GM18907 (cell line): ENCODE results near the gene NMD3.

Source experiments
- ATAC-seq: cut with Tn5 transposase; IDR thresholded peaks from one replicate; pipeline ENCODE4 v1.9.1; 2021; ENCODE audit warnings: mild to moderate bottlenecking, moderate library complexity; ENCODE audit not compliant: unreplicated experiment

NMD3 gene

GRCh38 chr3:161230621-161231171 is 9.6 kb downstream of the NMD3 start:
- no peak for ATAC-seq

- ATAC-seq = no peak
Measured at GRCh38 chr3:161231861-161232260, 10.8 kb downstream of the NMD3 start.

GRCh38 chr3:161233557-161233956 is 12.4 kb downstream of the NMD3 start:
- ATAC-seq = no peak

GRCh38 chr3:161236240-161236639 is 15.1 kb downstream of the NMD3 start:
- no peak for ATAC-seq

- no peak for ATAC-seq
Measured at GRCh38 chr3:161239700-161240099, 18.6 kb downstream of the NMD3 start.

- no peak for ATAC-seq
Measured at GRCh38 chr3:161244538-161244937, 23.4 kb downstream of the NMD3 start.

- no peak for ATAC-seq
Measured at GRCh38 chr3:161247049-161247448, 25.9 kb downstream of the NMD3 start.

GRCh38 chr3:161250116-161250515 is 29.0 kb downstream of the NMD3 start:
- ATAC-seq = no peak

- no peak for ATAC-seq
Measured at GRCh38 chr3:161251716-161252115, 30.6 kb downstream of the NMD3 start.

- ATAC-seq = no peak
Measured at GRCh38 chr3:161252143-161252542, 31.0 kb downstream of the NMD3 start.

- ATAC-seq = no peak
Measured at GRCh38 chr3:161253711-161254110, 32.6 kb downstream of the NMD3 start.

- ATAC-seq = no peak
Measured at GRCh38 chr3:161254861-161255260, 33.8 kb downstream of the NMD3 start.

- ATAC-seq = no peak
Measured at GRCh38 chr3:161263057-161263456, 41.9 kb downstream of the NMD3 start.

GRCh38 chr3:161264852-161265251 is 43.7 kb downstream of the NMD3 start:
- no peak for ATAC-seq

- no peak for ATAC-seq
Measured at GRCh38 chr3:161265916-161266571, 44.9 kb downstream of the NMD3 start.

- no peak for ATAC-seq
Measured at GRCh38 chr3:161266731-161267150, 45.6 kb downstream of the NMD3 start.

GRCh38 chr3:161267646-161268045 is 46.5 kb downstream of the NMD3 start:
- no peak for ATAC-seq

GRCh38 chr3:161268601-161269000 is 47.5 kb downstream of the NMD3 start:
- no peak for ATAC-seq

GRCh38 chr3:161270991-161271390 is 49.9 kb downstream of the NMD3 start:
- ATAC-seq = no peak

- no peak for ATAC-seq
Measured at GRCh38 chr3:161271646-161272045, 50.5 kb downstream of the NMD3 start.

GRCh38 chr3:161272524-161272923 is 51.4 kb downstream of the NMD3 start:
- no peak for ATAC-seq

GRCh38 chr3:161273589-161274218 is 52.6 kb downstream of the NMD3 start:
- no peak for ATAC-seq
